A549 treated with AZD2906 at 1 μM for 4 hours (cell line): ENCODE measurements around the gene ID1. TPM values are rescaled to one million over a fixed set of nuclear protein-coding genes. Genes with fewer than 3 reads are reported as not detected.

Source experiments
- total RNA-seq: library from RNA; stranded (reverse); fragments of 200-300 nt; extraction: Qiagen RNA extraction; gene quantifications from 5 replicates; pipeline ENCODE4 v1.2.3, GENCODE V29; 2022

Gene ID1, protein sequence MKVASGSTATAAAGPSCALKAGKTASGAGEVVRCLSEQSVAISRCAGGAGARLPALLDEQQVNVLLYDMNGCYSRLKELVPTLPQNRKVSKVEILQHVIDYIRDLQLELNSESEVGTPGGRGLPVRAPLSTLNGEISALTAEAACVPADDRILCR
- 331 to 548 TPM (median 489 TPM) in 5 replicates for total RNA-seq

GRCh38 chr20:31605031-31605901, at the start of gene ID1:
TSS of gene ID1 (plus strand) at chr20:31605289. CDS start at chr20:31605388, 99 bp downstream.

GRCh38 chr20:31637660-31638059, 32.6 kb downstream of the ID1 start, which contains the start of gene COX4I2:
TSS of gene COX4I2 (plus strand) at chr20:31637912. CDS start at chr20:31639018, 1,106 bp downstream.

Other genes with a start within 250 kb of the ID1 start
- gene DEFB118, start 236.7 kb upstream of the ID1 start, total RNA-seq, result not detected in 5 replicates
- gene DEFB119, start 214.7 kb upstream of the ID1 start, total RNA-seq, result not detected in 5 replicates
- not detected in 5 replicates for gene DEFB121, start 199.1 kb upstream of the ID1 start, total RNA-seq
- gene DEFB123, start 164.7 kb upstream of the ID1 start, total RNA-seq, result not detected in 5 replicates
- 0.42 TPM in 1 of 5 replicates, not detected in the others for gene DEFB124, start 130.2 kb upstream of the ID1 start, total RNA-seq
- 0.59 to 1.3 TPM (median 0.90 TPM) in 5 replicates for gene REM1, start 130.0 kb upstream of the ID1 start, total RNA-seq
- gene HM13, start 90.8 kb upstream of the ID1 start, total RNA-seq, result 201 to 260 TPM (median 245 TPM) in 5 replicates
- not detected in 5 replicates for gene COX4I2, start 32.6 kb downstream of the ID1 start, total RNA-seq
- 289 to 327 TPM (median 306 TPM) in 5 replicates for gene BCL2L1, start 117.6 kb downstream of the ID1 start, total RNA-seq
- gene TPX2, start 134.0 kb downstream of the ID1 start, total RNA-seq, result 95.0 to 121 TPM (median 100 TPM) in 5 replicates
- gene MYLK2, start 214.1 kb downstream of the ID1 start, total RNA-seq, result 0.35 to 0.84 TPM (median 0.45 TPM) in 5 replicates
- 0.21 to 0.53 TPM (median 0.30 TPM) in 5 replicates for gene FOXS1, start 240.3 kb downstream of the ID1 start, total RNA-seq